ENCODE data around the gene WDR5B. TPM values are rescaled to one million over a fixed set of nuclear protein-coding genes. Genes with fewer than 3 reads are reported as not detected.

The WDR5B gene
- 2.6 and 3.7 TPM in 2 replicates for total RNA-seq
- 1.6 and 1.8 TPM in 2 replicates for polyA plus RNA-seq
- 1.7 and 1.8 TPM in 2 replicates for polyA plus RNA-seq (2011; cell fraction: cytosol; rRNA removed)
- polyA plus RNA-seq (2011; cell fraction: nucleus; rRNA removed) = 1.5 and 2.6 TPM in 2 replicates
- polyA plus RNA-seq (2012) = 1.9 and 2.4 TPM in 2 replicates
- polyA minus RNA-seq = 2.9 and 3.3 TPM in 2 replicates
- polyA minus RNA-seq (2011; cell fraction: cytosol; rRNA and poly(A)+ RNA removed) = 1.9 TPM
- 3.8 and 5.8 TPM in 2 replicates for polyA minus RNA-seq (2011; cell fraction: nucleus; rRNA and poly(A)+ RNA removed)
- Bru-seq, nascent RNA = percentile 70 among the genes with signal in this experiment
- percentile 31 among the genes with signal in this experiment for BruChase-seq, experiment 1, labeled RNA remaining after a 6-hour chase
- percentile 66 among the genes with signal in this experiment for BruChase-seq, experiment 2, labeled RNA remaining after a 2-hour chase
- long read RNA-seq, transcript WDR5B-201 (1 exons, 3,720 nt) = major isoform, 12 of 12 reads
- long read RNA-seq, partial matches to known transcripts = 0 of 12 reads
- long read RNA-seq, other reads (novel, unspliced or antisense) = 0 of 12 reads

GRCh38 chr3:122415762-122416654 lies at the start of gene WDR5B:
WDR5B (minus strand) TSS chr3:122416062; CDS start chr3:122415528, 534 bp downstream.
- DNase-seq (ENCODE audit: low read depth, low spot score) = peak; percentile 99
- Histone ChIP-seq H4K20me1 (replicated peaks; ENCODE audit: control insufficient read depth, extremely low read depth, insufficient read depth, low read length) (no peaks in the 10 kb centered on the region), H3K27me3 (ENCODE audit: control insufficient read depth in 2 of 2, insufficient read depth in 2 of 2, low read length in 2 of 2) (no peaks in the 10 kb centered on the region), H3K4me2 (ENCODE audit: insufficient read depth, low read length) (peak within 1 kb of the TSS; percentile 99), H2AFZ (ENCODE audit: low read depth, low read length) (peak within 1 kb of the TSS; percentile 87), H3K9me1 (replicated peaks; ENCODE audit: control insufficient read depth, extremely low read depth, insufficient read depth, low read length) (no peaks in the 10 kb centered on the region), H3K9ac (replicated peaks; ENCODE audit: extremely low read depth, insufficient read depth, low read length) (peak within 1 kb of the TSS; percentile 93), H3K4me3 (replicated peaks in 1 of 3; ENCODE audit: insufficient read depth in 1 of 3, low read depth in 1 of 3, low read length in 3 of 3) (peak within 1 kb of the TSS; percentile 71 to 94 (median 80)), H3K79me2 (ENCODE audit: control insufficient read depth, insufficient read depth, low read length) (peaks cover 10% of the 10 kb centered on the region), H3K36me3 (ENCODE audit: control insufficient read depth in 2 of 2, extremely low read depth in 1 of 2, insufficient read depth in 2 of 2, low read length in 2 of 2) (no peaks in the 10 kb centered on the region), H3K9me3 (replicated peaks; ENCODE audit: control insufficient read depth, insufficient read depth, low read length) (no peaks in the 10 kb centered on the region), H3K4me1 (ENCODE audit: control insufficient read depth, extremely low read depth, insufficient read depth, low read length) (peaks cover 9% of the 10 kb centered on the region), H3K27ac (ENCODE audit: insufficient read depth, low read depth, low read length) (peak within 1 kb of the TSS; percentile 90)
- CTCF ChIA-PET = interaction anchor here (0.7 to 2.2 kb wide), 5 partner anchors 8 to 263 kb away, joined by 3 to 13 read pairs (median 7); partner anchors contain the start of genes FAM162A and MIX23
- FAIRE-seq = peak; percentile 98
- intact Hi-C loops (cut with micrococcal nuclease) (loop anchor here (1.0 to 5.0 kb wide), 3 partner anchors 32 to 149 kb away; partner anchors contain the start of genes DTX3L, FAM162A, KPNA1 and PARP9), dilution Hi-C loops (cut with MboI; ENCODE audit: extremely low pct_ligation_motif_present, low sequenced_read_pairs) (no loop called here)
- POLR2A ChIA-PET = interaction anchor here (0.6 to 1.2 kb wide), 3 partner anchors 32 to 330 kb away, joined by 3 to 6 read pairs (median 3); partner anchors contain the start of genes FAM162A and PARP14
- BruUV-seq (replicated peaks) = TSS peak; percentile 89
- no peak for TF ChIP-seq GATA2 (IDR thresholded peaks at IDR 0.05; ENCODE audit: insufficient read depth, insufficient read length, low read depth, low read length)
- TF ChIP-seq EZH2 (IDR thresholded peaks at IDR 0.05; ENCODE audit: borderline replicate concordance, low read depth, low read length, severe bottlenecking) = no peak
- TF ChIP-seq MYC (IDR thresholded peaks at IDR 0.05; ENCODE audit: low read depth, low read length) = peak; percentile 64
- TF ChIP-seq JUN (IDR thresholded peaks at IDR 0.05; ENCODE audit: borderline replicate concordance, insufficient read depth, insufficient read length, low read depth) = no peak
- peak; percentile 3 for TF ChIP-seq FOS (IDR thresholded peaks at IDR 0.05; ENCODE audit: borderline replicate concordance, insufficient read depth, low read length)
- peak; percentile 97 for TF ChIP-seq POLR2A (IDR thresholded peaks at IDR 0.05; ENCODE audit: low read depth, low read length)
- peak; percentile 94 for TF ChIP-seq POLR2AphosphoS5 (IDR thresholded peaks at IDR 0.05; ENCODE audit: insufficient read depth, low read depth, low read length)
- peak in 1 of 2 donors; percentile 29 for TF ChIP-seq CTCF (IDR thresholded peaks at IDR 0.05; ENCODE audit: extremely low read depth in 1 of 2, insufficient read depth in 1 of 2, low read depth in 1 of 2, low read length in 2 of 2)
- TF ChIP-seq MAX (IDR thresholded peaks at IDR 0.05; ENCODE audit: insufficient read depth, insufficient read length) = peak; percentile 34

Data from endothelial cell of umbilical vein (primary cell).